Measurements from ENCODE around the gene CLDN20.

GRCh38 chr6:155245193-155245592, 18.6 kb upstream of the CLDN20 start:
- TF ChIP-seq CTCF (IDR thresholded peaks at IDR 0.05; ENCODE audit: insufficient read depth, low read length) (no peak), REST (IDR thresholded peaks at IDR 0.05; ENCODE audit: insufficient replicate concordance, low read depth) (no peak), POLR2AphosphoS5 (IDR thresholded peaks at IDR 0.05; ENCODE audit: low read depth) (no peak), SPI1 (IDR thresholded peaks at IDR 0.05; ENCODE audit: borderline replicate concordance, low read depth) (no peak), GABPA (IDR thresholded peaks at IDR 0.05; ENCODE audit: low read depth) (no peak)

Measured in HL-60 (cell line).